Measurements from ENCODE around the gene MIGA1.
A peak's percentile ranks its signal among the peaks of the same experiment; 100 is the strongest.
"Not testable (repeated sequence)": the region's sequence is repeated elsewhere in the genome, so short reads cannot be mapped to it uniquely, and the experiment has no call there.

The MIGA1 gene

DNA sequence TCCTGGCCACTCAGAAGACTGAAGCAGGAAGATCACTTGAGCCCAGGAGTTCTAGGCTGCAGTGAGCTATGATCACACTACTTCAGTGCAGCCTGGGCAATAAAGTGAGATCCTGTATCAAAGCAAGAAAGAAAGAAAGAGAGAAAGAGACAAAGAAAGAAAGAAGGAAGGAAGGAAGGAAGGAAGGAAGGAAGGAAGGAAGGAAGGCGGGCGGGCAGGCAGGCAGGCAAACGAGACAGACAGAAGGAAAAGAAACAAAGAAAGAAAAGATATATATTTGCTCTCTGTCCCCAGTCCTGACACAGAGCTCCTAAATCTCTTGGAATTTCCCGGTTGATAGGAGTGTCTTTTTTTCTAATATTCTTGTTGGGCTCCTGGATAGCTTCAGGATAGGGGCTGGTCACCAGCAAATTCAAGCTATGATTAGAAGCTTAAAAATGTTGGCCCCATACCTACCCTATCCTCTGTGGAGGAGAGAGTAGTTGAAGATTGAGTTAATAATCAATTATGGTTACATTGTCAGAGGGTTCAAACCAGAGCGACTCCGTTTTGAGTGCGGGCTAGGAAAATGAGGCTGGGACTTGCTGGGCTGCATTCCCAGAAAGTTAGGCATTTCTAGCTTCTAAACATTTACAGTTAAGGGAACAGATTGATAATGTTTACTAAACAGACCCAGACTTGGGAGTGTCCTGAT is 3.3 kb upstream of the MIGA1 start:
- H3K4me3 ChIP-seq (ENCODE audit: low read depth, low read length): no peak overlapping the region
- DNase-seq (ENCODE audit: low read depth): no peak
- TF ChIP-seq CTCF (conservative IDR thresholded peaks at IDR 0.05; ENCODE audit: low read depth, low read length): no peak

- no peak for DNase-seq (ENCODE audit: low read depth)
- H3K4me3 ChIP-seq (ENCODE audit: low read depth, low read length): no peak overlapping the region
- no peak for TF ChIP-seq CTCF (conservative IDR thresholded peaks at IDR 0.05; ENCODE audit: low read depth, low read length)
Observed at GRCh38 chr1:77781683-77782082, 2.2 kb downstream of the MIGA1 start.

GRCh38 chr1:77783141-77783540 is 3.7 kb downstream of the MIGA1 start:
- H3K4me3 ChIP-seq (ENCODE audit: low read depth, low read length): no peak overlapping the region
- no peak for TF ChIP-seq CTCF (conservative IDR thresholded peaks at IDR 0.05; ENCODE audit: low read depth, low read length)
- no peak for DNase-seq (ENCODE audit: low read depth)

DNA sequence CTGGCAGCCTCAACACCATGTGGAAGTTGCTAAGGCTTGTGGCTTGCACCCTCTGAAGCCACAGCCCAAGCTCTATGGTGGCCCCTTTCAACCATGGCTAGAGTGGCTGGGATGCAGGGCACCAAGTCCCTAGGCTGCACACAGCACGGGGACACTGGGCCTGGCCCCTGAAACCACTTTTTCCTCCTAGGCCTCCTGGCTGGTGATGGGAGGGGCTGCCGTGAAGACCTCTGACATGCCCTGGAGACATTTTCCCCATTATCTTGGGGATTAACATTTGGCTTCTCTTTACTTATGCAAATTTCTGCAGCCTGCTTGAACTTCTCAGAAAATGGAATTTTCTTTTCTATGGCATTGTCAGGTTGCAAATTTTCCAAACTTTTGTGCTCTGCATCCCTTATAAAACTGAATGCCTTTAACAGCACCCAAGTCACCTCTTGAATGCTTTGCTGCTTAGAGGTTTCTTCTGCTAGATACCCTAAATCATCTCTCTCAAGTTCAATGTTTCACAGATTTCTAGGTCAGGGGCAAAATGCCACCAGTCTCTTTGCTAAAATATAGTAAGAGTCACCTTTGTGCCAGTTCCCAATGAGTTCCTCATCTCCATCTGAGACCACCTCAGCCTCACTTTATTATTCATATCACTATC is 6.8 kb downstream of the MIGA1 start:
- DNase-seq (ENCODE audit: low read depth); H3K4me3 ChIP-seq (ENCODE audit: low read depth, low read length): not testable (repeated sequence)

- TF ChIP-seq CTCF (conservative IDR thresholded peaks at IDR 0.05; ENCODE audit: low read depth, low read length): no peak
- H3K4me3 ChIP-seq (ENCODE audit: low read depth, low read length): no peak overlapping the region
- DNase-seq (ENCODE audit: low read depth): no peak
Observed at GRCh38 chr1:77794550-77794949, 15.1 kb downstream of the MIGA1 start.

DNA sequence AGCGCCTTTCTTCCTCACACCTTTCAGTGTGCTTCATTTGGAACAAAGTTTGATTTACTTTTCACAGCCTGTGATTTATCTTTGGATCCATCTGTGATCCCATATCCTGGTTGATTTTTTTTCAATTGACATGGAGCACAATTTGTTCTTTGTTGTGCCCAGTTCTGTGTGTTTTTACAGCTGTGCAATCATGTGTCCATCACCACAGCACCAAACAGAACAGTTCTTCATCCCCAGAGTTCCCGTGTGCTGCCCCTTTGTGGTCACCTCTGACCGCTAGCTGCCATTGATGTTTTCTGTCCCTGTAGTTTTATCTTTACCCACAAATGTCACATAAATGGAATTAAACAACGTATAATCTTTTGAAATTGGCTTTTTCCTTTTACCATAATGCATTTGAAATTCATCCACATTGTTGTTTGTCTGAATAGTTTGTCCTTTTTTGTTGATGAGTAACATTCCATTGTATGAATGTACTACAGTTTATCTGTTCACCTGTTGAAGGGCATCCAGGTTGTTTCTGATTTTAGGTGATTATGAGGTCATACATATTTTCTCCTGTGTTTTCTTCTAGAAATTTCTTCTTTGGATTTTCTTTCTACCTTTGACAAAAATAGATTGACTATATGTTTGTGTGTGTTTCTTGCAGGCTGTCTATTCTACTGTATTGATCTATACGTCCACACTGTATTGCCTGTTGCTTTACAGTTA is 17.4 kb downstream of the MIGA1 start:
- H3K4me3 ChIP-seq (ENCODE audit: low read depth, low read length): no peak overlapping the region
- DNase-seq (ENCODE audit: low read depth): peak; percentile 23
- no peak for TF ChIP-seq CTCF (conservative IDR thresholded peaks at IDR 0.05; ENCODE audit: low read depth, low read length)

- no peak overlapping the region for H3K4me3 ChIP-seq (ENCODE audit: low read depth, low read length)
- peak; percentile 34 for DNase-seq (ENCODE audit: low read depth)
- no peak for TF ChIP-seq CTCF (conservative IDR thresholded peaks at IDR 0.05; ENCODE audit: low read depth, low read length)
Observed at GRCh38 chr1:77797991-77798390, 18.5 kb downstream of the MIGA1 start.

Data from choroid plexus epithelial cell (primary cell).